Motor neuron (in vitro differentiated cells): ENCODE data around the gene CLASRP. TPM values are rescaled to one million over a fixed set of nuclear protein-coding genes. Genes with fewer than 3 reads are reported as not detected.
A peak's percentile ranks its signal among the peaks of the same experiment; 100 is the strongest.

Experiments used
- ATAC-seq, 8 experiments: fragments of 200-7000 bp; cut with Tn5 transposase; replicated peaks in 6 of 8; 2 replicates each; pipeline ENCODE4 v1.8.0; 2021; ENCODE audit warnings: mild to moderate bottlenecking in 8 of 8, moderate library complexity in 8 of 8
- H3K27ac ChIP-seq, 2 donors: fragments of 250-450 bp; sonication (Bioruptor Pico); 2 replicates each; pipeline ENCODE4 v1.9.0; 2021; ENCODE audit warnings: antibody characterized with exemption in 2 of 2, mild to moderate bottlenecking in 2 of 2, moderate library complexity in 1 of 2
- H3K4me1 ChIP-seq, 2 donors: fragments of 250-450 bp; sonication (Bioruptor Pico); replicated peaks in 1 of 2; 2 replicates each; pipeline ENCODE4 v1.6.1; 2021; ENCODE audit warnings: antibody characterized with exemption in 2 of 2, mild to moderate bottlenecking in 2 of 2, moderate library complexity in 1 of 2
- H3K4me3 ChIP-seq, 5 donors: fragments of 250-450 bp; sonication (Bioruptor Pico); 2 replicates each; pipeline ENCODE4 v1.9.0; 2021; ENCODE audit warnings: antibody characterized with exemption in 5 of 5, mild to moderate bottlenecking in 5 of 5, moderate library complexity in 4 of 5
- WGBS, 10 experiments: fragments of 450-650 bp; shearing (Covaris generic); methylation state at CpG; one replicate each; pipeline ENCODE4 v1.0.0; 2022; 5-methylcytosine and 5-hydroxymethylcytosine counted together
- in situ Hi-C, 9 experiments: fragments of 400-800 bp; cut with MboI; loops; one replicate each; pipeline ENCODE4 v1.15.0; 2021; ENCODE audit warnings: low sequenced_read_pairs in 9 of 9, low pct_unique_long_range_greater_than_20kb in 2 of 9; ENCODE audit not compliant: unreplicated experiment in 9 of 9
- total RNA-seq, 8 experiments: library from RNA; unstranded; fragments of 300-600 nt; gene quantifications; 2 replicates each; pipeline versions ENCODE4 v1.2.3 to v1.2.4, GENCODE V29; 2022

CLASRP gene
- total RNA-seq, 8 experiments from 2014 or later, result 22.2 to 82.6 (median 34.6) TPM

- in situ Hi-C loops, result no loop called here
- no peak overlapping the region for H3K27ac ChIP-seq
- peaks cover 6 to 7% of the 10 kb centered on the region in 2 donors for H3K4me1 ChIP-seq
- 60 to 100% (median 80%) methylated on average over 1 to 8 of the region's 11 CpGs; no CpG with 5 or more reads in 3 of the 10 experiments for WGBS, 10 experiments
- no peak for ATAC-seq
- H3K4me3 ChIP-seq, result no peak overlapping the region
Observed at GRCh38 chr19:45087531-45087930, 48.7 kb downstream of the CLASRP start.

DNA sequence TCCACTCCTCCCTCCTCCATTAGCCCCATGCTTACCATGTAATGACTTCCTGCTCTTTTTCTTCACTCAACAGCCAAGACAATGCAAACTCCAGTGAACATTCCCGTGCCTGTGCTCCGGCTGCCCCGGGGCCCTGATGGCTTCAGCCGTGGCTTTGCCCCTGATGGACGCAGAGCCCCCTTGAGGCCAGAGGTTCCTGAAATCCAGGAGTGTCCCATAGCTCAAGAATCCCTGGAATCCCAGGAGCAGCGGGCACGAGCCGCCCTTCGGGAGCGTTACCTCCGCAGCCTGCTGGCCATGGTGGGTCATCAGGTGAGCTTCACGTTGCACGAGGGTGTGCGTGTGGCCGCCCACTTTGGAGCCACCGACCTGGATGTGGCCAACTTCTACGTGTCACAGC, 51.2 kb downstream of the CLASRP start:
- no peak overlapping the region for H3K4me3 ChIP-seq
- H3K27ac ChIP-seq, result no peak overlapping the region
- 40 to 100% (median 91%) methylated on average over 2 to 12 of the region's 17 CpGs; no CpG with 5 or more reads in 4 of the 10 experiments for WGBS, 10 experiments
- in situ Hi-C loops, result no loop called here
- ATAC-seq, result no peak
- peaks cover 14 to 15% of the 10 kb centered on the region in 2 donors for H3K4me1 ChIP-seq

- Histone ChIP-seq H3K27ac (peak overlapping the region; percentile 80 to 99), H3K4me3 (peak overlapping the region; percentile 51 to 84 (median 59)), H3K4me1 (peaks cover 14 to 15% of the 10 kb centered on the region in 2 donors)
- in situ Hi-C loops, result no loop called here
- WGBS, 10 experiments, result 30 to 76% (median 42%) methylated on average over 2 to 5 of the region's 5 CpGs; no CpG with 5 or more reads in 6 of the 10 experiments
- ATAC-seq, result no peak
Observed at GRCh38 chr19:45090606-45091005, 51.8 kb downstream of the CLASRP start.

DNA sequence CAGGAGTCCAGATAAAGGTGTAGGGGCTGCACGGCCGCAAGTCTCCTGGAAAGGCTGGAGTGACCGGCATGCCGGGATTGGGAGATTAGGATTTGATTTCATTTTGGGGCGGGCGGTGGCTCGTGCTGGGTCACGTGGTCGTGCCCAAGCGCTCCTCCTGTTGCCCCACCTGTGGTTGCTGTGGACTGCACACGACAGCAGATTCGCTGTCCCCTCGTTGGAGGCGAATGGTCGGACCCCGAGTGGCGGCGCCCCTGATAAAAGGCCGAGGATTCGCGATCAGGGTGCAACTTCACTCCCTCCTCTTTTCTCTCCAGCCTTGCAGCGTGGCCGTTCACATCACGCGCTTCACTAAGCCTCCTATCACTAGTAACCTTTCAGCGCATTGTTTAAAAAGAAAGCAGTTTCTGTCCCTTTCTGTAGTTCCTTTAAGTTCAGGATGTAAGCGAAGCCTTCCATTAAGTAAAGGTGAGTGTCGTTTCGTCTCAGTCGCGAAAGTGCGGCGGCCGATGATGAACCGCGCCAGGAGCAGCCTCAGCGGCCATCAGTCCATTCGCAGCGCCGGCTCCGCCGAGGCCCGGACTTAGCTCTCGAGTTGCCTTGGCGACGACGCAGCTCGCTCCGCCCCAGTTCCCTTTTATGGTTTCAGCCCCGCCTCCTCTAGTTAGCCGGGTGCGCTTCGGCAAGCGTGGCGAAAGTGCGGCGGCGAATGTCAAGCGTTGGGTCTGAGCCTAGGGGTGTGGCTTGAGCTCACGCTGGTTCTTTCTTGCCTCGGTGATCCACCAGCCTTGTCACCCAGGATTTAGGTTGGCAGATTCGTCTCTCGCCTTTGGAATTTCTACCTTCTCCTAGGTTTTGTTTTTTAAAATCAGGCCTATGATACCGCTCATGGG, 52.4 kb downstream of the CLASRP start:
- WGBS, 10 experiments, result 0 to 19% (median 2%) methylated on average over 1 to 44 of the region's 64 CpGs
- Histone ChIP-seq H3K4me3 (peak overlapping the region; percentile 51 to 84 (median 59)), H3K4me1 (peaks cover 14 to 15% of the 10 kb centered on the region in 2 donors), H3K27ac (peak overlapping the region; percentile 99)
- in situ Hi-C loops, result no loop called here
- ATAC-seq, result peak; percentile 53 to 90 (median 83)

GRCh38 chr19:45092747-45093678, 54.2 kb downstream of the CLASRP start, which contains the start of gene PPP1R37:
PPP1R37 (plus strand) TSS chr19:45093179; CDS start chr19:45093326, 147 bp downstream.
- in situ Hi-C loops, result no loop called here
- ATAC-seq, result peak; percentile 57 to 76 (median 66)
- H3K4me3 ChIP-seq, result peak within 1 kb of the TSS; percentile 51 to 84 (median 59)
- H3K4me1 ChIP-seq, result peaks cover 21 to 24% of the 10 kb centered on the region in 2 donors
- WGBS, 10 experiments, result 0 to 3% (median 0%) methylated on average over 1 to 45 of the region's 103 CpGs; no CpG with 5 or more reads in 2 of the 10 experiments
- peak within 1 kb of the TSS; percentile 99 for H3K27ac ChIP-seq

GRCh38 chr19:45094137-45094536, 55.3 kb downstream of the CLASRP start:
- no peak overlapping the region for H3K27ac ChIP-seq
- H3K4me1 ChIP-seq, result peaks cover 32 to 35% of the 10 kb centered on the region in 2 donors
- in situ Hi-C loops, result no loop called here
- ATAC-seq, result no peak
- 60 to 100% (median 77%) methylated on average over 1 to 7 of the region's 9 CpGs; no CpG with 5 or more reads in 5 of the 10 experiments for WGBS, 10 experiments
- H3K4me3 ChIP-seq, result peak overlapping the region; percentile 51 to 84 (median 59)

DNA sequence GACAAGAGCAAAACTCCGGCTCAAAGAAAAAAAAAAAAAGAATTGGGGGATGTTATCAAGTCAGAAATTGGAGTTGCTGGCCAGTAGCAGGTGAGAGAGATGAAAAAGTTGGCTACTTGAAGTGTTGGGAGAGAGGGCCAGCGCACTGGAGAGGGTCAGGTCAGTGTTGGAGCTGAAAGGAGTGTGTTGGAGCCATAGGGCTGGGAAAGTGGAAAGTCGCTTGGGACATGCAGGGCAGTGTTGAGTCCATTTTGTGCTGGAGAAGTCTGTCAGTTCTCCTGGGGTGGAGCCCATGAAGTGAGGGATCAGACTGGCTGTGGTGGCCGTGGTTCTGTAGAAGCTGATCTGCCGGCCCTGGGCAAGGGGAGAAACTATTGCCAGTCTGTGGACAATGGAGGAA, 55.9 kb downstream of the CLASRP start:
- no peak for ATAC-seq
- Histone ChIP-seq H3K27ac (no peak overlapping the region), H3K4me3 (peak overlapping the region in 2 of 5 donors; percentile 51 to 67), H3K4me1 (peaks cover 38% of the 10 kb centered on the region in 2 donors)
- in situ Hi-C loops, result no loop called here
- WGBS, 10 experiments, result 72 to 100% (median 92%) methylated on average over 1 to 4 of the region's 5 CpGs; no CpG with 5 or more reads in 2 of the 10 experiments

- Histone ChIP-seq H3K27ac (no peak overlapping the region), H3K4me3 (no peak overlapping the region), H3K4me1 (peaks cover 36 to 44% of the 10 kb centered on the region in 2 donors)
- in situ Hi-C loops, result no loop called here
- whole genome bisulfite sequencing, 10 experiments, result 57 to 100% (median 92%) methylated on average over 1 to 9 of the region's 14 CpGs; no CpG with 5 or more reads in 1 of the 10 experiments
- no peak for ATAC-seq
Observed at GRCh38 chr19:45095496-45096413, 56.9 kb downstream of the CLASRP start.

DNA sequence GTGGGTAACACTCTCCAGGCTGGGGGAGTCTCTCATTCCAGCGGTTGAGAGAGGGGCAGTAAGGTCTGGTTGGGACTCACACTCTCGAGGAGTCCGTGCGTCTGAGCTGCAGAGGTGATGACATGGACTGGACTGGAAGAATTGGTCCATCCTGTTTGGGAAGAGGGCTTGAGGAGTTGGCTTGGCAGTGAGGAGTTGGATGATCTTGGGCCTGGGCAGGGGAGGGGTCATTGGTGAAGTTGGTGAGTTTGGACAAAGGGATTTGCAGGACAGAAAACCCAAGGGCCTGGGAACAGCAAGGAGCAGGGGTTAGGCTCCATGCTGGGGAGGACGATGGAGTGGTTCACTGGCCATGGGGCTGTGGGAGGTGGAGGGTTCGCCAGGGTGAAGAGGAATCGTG, 57.9 kb downstream of the CLASRP start:
- Histone ChIP-seq H3K4me3 (no peak overlapping the region), H3K4me1 (peaks cover 43 to 51% of the 10 kb centered on the region in 2 donors), H3K27ac (no peak overlapping the region)
- in situ Hi-C loops, result no loop called here
- 72 to 100% (median 89%) methylated on average over 3 to 7 of the region's 7 CpGs; no CpG with 5 or more reads in 3 of the 10 experiments for WGBS, 10 experiments
- ATAC-seq, result no peak

- in situ Hi-C loops, result no loop called here
- ATAC-seq, result no peak
- Histone ChIP-seq H3K4me3 (no peak overlapping the region), H3K27ac (peak overlapping the region in 1 of 2 donors; percentile 17), H3K4me1 (peaks cover 46 to 51% of the 10 kb centered on the region in 2 donors)
- 80 to 92% (median 92%) methylated on average over 2 of the region's 7 CpGs; no CpG with 5 or more reads in 7 of the 10 experiments for WGBS, 10 experiments
Observed at GRCh38 chr19:45097450-45097775, 58.6 kb downstream of the CLASRP start.

GRCh38 chr19:45097776-45098520, 59.1 kb downstream of the CLASRP start:
- 0 to 100% (median 73%) methylated on average over 1 to 8 of the region's 16 CpGs; no CpG with 5 or more reads in 3 of the 10 experiments for WGBS, 10 experiments
- Histone ChIP-seq H3K4me3 (peak overlapping the region in 2 of 5 donors; percentile 7 to 10), H3K27ac (peak overlapping the region in 1 of 2 donors; percentile 74), H3K4me1 (peaks cover 50 to 56% of the 10 kb centered on the region in 2 donors)
- in situ Hi-C loops, result no loop called here
- ATAC-seq, result peak; percentile 78 to 96 (median 93)
